ENCODE measurements around the gene SEZ6L. TPM values are rescaled to one million over a fixed set of nuclear protein-coding genes. Genes with fewer than 3 reads are reported as not detected.
A peak's percentile ranks its signal among the peaks of the same experiment; 100 is the strongest.

The SEZ6L gene
- total RNA-seq, 1 donor from 2014 or later, result not detected

- DNase-seq (ENCODE audit: low read depth), result no peak
Measured at GRCh38 chr22:26334232-26334631, 165.0 kb downstream of the SEZ6L start.

GRCh38 chr22:26336773-26337172 lies 167.5 kb downstream of the SEZ6L start:
- no peak for DNase-seq (ENCODE audit: low read depth)

- DNase-seq (ENCODE audit: low read depth), result no peak
Measured at GRCh38 chr22:26339755-26340154, 170.5 kb downstream of the SEZ6L start.

GRCh38 chr22:26342745-26343410 lies 173.6 kb downstream of the SEZ6L start:
- no peak for DNase-seq (ENCODE audit: low read depth)

DNA sequence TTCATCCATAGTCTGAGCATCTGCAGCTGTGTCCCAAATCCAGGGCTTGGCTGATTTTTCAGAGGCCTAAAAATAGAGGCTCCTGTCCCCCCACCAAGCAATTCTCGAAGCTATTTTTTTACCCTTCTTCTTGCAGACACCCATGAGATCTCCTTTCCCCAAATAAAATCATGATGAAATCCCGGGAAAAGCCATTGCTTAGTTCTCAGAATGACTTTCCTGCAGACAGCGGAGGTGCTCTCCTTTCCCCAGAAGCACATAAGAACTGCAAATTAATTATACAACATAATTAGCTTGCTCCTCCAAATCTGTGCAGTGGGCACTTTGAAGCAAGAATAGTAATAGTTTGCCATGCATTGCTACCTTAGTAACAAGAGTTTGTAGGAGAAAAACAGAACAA lies 176.2 kb downstream of the SEZ6L start:
- DNase-seq (ENCODE audit: low read depth), result no peak

DNA sequence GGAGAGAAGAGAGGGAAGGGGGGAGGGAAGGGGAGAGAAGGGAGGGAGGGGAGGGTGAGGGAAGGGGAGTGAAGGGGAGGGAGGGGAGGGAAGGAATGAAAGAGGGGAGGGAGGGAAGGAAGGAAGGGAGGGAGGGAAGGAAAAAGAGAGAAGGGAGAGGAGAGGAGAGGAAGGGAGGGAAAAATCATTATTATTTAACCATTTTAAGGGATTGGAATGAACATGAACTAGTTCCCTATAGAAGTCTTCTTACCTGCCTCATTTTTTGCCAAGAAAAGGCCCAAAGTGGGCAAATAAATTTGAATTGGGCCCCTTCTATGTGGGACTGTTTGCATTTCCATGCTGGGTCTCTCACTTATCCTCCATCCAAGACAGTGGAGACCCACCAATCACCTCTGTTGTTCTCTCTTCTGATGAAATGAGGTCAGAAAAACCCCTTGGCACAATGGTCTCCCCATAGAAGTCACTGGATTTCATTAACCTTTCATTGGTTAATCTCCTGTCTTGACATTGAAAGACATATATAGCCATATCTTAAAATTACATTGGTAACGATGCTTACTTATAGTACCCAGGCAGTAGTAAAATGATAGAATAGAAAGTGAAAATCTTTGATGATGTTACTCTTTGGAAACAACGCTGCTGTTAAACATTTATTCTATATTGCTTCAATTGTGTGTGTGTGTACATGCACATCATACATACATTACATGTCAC lies 179.7 kb downstream of the SEZ6L start:
- no peak for DNase-seq (ENCODE audit: low read depth)

DNA sequence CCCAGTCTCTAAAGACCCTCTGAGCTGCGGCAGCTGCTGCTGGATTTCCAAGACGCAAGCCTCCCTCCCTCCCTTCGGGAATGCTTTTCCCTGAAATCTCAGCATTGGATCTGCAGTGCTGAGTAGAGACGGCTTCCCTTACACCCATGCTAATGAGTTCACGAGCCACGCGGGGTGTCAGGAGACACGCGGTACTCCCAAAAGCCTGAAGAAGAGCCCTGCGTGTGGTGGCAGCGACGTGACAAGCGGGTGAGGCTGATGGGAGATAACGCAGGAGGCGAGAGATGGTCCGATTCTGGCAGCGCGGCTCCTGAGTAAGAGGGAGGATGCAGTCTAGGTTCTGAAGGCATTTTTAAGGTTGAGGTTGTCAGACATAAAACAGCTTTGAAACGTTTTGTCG lies 185.4 kb downstream of the SEZ6L start:
- DNase-seq (ENCODE audit: low read depth), result no peak

DNA sequence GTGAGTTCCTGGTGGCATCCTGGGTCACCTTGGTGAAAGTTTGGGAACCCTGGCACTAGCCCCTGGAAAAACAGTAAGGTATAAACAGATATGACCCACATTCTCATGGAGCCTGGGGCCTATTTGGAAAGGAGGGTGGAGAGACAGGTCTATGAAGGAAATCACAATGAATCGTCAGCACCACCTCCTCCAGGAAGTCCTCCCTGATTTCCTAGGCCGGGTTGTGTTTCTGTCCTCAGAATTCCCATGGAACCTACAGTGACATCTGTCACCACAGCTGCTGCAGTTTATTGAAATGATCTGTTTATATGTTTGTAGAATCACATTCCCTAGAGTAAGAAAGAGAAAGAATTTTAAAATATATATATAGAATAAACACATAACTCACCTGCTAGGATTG lies 188.0 kb downstream of the SEZ6L start:
- DNase-seq (ENCODE audit: low read depth), result no peak

- no peak for DNase-seq (ENCODE audit: low read depth)
Measured at GRCh38 chr22:26357813-26358212, 188.6 kb downstream of the SEZ6L start.

- no peak for DNase-seq (ENCODE audit: low read depth)
Measured at GRCh38 chr22:26359156-26359555, 189.9 kb downstream of the SEZ6L start.

GRCh38 chr22:26360169-26360885 lies 191.1 kb downstream of the SEZ6L start:
- DNase-seq (ENCODE audit: low read depth), result peak; percentile 68

GRCh38 chr22:26362471-26362870 lies 193.2 kb downstream of the SEZ6L start:
- DNase-seq (ENCODE audit: low read depth), result peak; percentile 25

DNA sequence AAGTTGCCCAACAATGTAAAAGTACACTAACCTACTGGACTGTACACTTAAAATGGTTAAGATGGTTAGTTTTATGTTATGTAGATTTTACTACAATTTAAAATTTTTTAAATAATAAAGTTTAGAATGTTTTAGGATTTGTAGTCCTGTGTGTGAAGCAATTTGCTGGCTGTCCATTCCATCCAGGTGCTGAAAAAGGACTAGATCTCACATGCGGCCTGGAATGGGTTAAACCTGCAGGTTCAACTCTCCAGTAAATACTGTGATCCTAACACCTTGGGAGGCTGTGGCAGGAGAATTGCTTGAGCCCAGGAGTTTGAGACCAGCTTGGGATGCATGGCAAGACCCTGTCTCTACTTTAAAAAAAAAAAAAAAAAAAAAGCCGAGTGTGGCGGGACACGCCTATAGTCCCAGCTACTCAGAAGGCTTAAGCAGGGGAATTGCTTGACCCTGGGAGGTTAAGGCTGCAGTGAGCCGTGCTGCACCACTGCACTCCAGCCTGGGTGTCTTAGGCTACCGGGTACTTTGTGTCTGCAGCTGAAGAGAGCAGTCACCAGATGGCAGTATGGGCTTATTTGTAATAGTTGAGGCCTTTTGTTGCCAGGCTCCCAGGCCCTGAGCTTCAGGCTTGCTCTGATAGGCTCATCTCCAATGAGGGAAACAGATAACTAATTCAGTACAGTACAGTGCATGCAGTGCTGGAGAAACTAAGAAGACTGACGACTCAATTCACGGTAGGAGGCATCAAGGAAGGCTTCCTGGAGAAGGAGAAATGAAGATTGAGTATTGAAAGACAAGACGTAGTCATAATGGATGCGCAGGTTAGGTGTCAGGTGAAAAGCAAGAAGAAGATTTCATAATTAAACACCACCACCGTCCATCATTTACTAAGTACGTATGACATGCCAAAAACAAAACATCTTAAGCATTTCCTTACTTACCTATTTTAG lies 195.1 kb downstream of the SEZ6L start:
- peak; percentile 85 for DNase-seq (ENCODE audit: low read depth)

DNA sequence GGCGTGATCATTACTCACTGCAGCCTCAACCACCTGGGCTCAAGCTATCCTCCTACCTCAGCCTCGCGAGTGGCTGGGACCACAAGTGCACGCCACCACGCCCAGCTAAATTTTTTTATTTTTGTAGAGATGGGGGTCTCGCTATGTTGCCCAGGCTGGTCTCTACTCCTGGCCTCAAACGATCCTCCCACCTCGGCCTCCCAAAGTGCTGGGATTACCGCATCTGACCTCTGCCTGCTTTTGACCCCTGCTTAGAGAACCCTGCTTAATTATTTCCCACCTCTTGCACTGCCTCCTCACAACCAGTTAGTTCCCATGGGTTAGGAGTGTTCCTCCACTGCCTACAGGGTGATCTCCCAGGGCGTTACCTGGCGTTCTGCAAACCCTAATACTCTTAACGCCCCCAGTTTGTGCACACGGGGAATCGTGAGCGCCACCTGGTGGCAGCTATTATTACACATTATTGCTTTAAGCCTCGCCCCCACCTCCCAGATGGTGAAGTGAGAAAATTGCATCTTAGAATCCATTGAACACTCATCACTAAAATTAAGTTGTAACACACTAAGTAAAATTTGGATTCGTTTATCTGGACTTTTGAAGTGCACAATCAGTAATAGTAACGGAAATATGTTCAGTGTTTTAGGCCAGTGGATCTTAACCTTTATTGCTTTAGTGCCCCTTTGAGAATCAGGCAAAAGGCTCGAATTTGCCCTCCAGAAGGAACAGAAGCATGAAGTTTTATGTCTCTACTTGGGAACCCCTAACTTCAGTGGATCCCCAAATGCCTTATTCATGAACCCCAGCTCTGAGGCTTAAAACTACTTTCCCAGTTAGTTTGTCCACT lies 198.4 kb downstream of the SEZ6L start:
- DNase-seq (ENCODE audit: low read depth), result peak; percentile 41

- DNase-seq (ENCODE audit: low read depth), result no peak
Measured at GRCh38 chr22:26372890-26373289, 203.6 kb downstream of the SEZ6L start.

DNA sequence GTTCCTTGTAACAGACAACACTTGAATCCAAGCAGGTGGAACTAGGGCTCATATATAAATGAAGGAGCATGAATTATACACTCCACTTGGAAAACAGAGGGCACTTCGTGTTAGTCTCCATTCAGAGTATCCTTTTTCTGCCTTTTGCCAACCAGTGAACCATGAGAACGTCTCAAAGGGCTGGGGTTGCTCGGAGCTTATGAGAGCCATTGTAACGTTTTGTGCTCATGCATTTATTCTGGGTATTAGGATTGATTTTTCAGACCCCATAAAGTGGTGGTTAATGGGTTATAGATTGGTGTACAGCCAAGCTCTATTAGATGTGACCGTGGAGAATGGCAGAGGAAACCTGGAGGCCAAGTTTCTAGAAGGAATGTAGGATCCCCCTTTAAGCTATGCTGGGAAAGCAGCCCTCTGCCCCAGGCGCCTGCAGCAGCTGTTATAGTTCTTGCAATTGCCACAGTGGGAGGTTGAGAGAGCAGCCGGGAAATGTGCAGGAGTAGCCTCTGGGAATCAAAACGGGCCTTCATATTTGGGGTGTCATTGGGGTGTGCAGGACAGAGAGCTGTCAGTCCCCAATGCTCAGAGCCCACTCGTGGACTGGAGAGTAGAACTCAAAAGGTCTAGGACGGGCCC lies 205.2 kb downstream of the SEZ6L start:
- DNase-seq (ENCODE audit: low read depth), result peak; percentile 6

DNA sequence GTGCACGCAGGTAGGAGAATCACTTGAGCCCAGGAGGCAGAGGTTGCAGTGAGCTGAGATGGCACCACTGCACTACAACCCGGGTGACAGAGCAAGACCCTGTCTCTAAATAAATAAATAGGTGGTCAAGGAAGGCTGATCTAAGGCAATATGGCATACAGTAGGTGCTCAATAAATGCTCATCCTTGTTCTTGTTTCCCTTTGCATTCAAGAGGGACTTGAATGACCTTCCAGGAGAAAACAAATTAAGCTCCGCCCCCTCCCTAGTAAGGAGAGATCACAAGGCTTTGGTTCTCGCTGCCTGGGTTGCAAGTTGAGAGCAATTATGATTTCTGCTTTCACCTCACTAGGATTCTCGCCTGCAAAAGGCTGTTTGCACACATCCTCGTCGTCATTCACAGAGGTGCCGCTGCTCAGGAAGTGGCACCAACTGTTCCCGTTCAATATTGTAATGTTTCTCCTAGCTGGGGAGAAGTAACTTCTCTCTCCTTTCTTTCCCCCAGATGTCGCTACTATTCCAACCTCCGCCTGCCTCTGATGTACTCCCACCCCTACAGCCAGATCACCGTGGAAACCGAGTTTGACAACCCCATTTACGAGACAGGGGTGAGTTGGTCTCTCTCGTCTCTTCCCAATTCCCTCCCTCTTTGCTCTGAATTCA lies 208.0 kb downstream of the SEZ6L start:
- no peak for DNase-seq (ENCODE audit: low read depth)

DNA sequence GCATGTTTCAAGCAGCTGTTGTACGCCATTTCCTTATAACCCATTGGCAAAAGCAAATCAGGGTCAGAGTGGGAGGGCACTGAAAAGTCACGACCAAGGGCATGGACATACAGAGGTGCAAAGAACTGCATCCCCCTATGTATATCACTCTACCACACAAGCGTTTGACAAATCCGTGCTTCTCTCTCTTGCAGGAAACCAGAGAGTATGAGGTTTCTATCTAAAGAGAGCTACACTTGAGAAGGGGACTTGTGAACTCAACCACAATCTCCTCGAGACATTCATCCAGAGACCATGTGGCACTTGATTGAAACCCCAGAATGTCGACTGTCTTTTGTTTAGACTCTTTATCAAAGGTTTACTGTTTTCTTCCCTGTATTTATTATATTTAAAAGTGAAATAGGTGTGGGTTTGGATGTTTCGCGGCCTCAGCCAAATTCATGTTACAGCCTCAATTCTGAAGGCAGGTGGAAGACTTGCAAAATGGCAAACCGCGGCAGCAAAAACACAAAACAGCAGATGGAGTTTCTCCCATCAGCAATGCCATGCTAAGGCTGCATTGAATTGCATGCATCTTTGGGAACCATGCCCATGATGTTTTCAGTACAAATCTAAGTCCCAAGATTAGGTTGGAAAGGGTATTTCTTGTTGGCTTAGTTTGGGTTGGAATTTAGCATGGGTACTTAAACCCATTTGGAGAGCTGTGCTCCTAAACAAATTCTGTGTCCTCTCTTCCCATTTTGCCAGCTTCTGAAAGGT lies 211.0 kb downstream of the SEZ6L start:
- DNase-seq (ENCODE audit: low read depth), result no peak

DNA sequence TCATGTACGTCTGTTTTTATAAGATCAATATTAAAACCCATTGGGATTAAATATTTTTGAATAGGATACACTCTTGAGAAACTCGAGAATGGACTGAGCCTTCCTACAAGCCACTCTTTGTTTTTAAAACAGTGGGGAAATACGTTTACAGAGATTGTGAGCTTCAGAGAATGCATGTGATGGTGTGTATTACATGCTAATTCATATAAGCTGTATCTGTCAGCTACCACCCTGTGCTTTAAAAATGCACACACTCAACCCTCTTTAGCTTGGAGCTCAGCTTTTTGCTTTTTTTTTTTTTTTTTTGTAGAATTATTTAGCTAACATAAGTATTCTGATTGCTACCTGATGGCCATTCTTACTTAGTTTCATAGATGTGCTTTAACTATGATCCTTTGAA lies 213.5 kb downstream of the SEZ6L start:
- DNase-seq (ENCODE audit: low read depth), result no peak
